Measurements from ENCODE around the gene CARNS1.
A peak's percentile ranks its signal among the peaks of the same experiment; 100 is the strongest.

CARNS1 gene

GRCh38 chr11:67428052-67429001, 12.8 kb downstream of the CARNS1 start, which contains the start of gene RPS6KB2:
Gene RPS6KB2, plus strand, starts transcription at chr11:67428494. Its CDS starts 52 bp downstream, at chr11:67428546.
- DNase-seq (ENCODE audit: low read depth): peak; percentile 98

DNA sequence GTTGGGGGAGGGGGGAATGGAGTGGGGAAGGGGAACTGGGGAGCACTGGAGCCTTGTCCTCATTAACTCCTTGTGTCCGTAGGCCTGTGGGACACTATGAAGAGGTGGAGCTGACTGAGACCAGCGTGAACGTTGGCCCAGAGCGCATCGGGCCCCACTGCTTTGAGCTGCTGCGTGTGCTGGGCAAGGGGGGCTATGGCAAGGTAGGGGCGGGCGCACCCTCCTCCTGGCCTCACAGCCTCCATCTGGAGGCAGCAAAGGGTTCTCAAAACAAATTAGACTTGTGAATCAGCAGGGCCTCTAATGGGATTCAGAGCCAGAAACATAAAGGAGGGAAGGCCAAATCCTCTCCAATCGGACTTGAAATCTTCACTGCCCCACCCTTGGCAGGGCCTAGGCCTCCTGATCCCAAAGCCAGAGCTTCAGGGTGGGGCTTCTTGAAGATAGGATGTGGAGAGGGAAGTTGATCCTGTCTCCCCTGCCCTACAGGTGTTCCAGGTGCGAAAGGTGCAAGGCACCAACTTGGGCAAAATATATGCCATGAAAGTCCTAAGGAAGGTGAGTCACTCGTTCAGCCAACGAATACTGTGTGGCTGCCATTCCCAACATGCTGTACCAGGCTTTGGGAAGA, 13.7 kb downstream of the CARNS1 start:
- DNase-seq (ENCODE audit: low read depth): no peak

DNA sequence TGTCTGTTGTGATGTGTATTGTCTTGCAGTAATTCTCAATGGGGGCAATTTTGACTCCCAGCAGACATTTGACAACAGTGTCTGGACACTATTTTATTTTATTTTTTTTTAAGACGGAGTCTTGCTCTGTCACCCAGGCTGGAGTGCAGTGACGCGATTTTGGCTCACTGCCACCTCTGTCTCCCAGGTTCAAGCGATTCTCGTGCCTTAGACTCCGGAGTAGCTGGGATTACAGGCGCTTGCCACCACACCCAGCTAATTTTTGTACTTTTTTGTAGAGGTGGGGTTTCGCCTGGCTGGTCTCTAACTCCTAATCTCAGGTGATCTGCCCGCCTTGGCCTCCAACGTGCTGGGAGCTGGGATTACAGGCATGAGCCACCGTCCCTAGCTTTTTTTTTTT, 14.2 kb downstream of the CARNS1 start:
- no peak for DNase-seq (ENCODE audit: low read depth)

GRCh38 chr11:67431346-67432249, 16.1 kb downstream of the CARNS1 start:
- DNase-seq (ENCODE audit: low read depth): no peak

- DNase-seq (ENCODE audit: low read depth): no peak
These were observed 17.3 kb downstream of the CARNS1 start for GRCh38 chr11:67432655-67433349.

DNA sequence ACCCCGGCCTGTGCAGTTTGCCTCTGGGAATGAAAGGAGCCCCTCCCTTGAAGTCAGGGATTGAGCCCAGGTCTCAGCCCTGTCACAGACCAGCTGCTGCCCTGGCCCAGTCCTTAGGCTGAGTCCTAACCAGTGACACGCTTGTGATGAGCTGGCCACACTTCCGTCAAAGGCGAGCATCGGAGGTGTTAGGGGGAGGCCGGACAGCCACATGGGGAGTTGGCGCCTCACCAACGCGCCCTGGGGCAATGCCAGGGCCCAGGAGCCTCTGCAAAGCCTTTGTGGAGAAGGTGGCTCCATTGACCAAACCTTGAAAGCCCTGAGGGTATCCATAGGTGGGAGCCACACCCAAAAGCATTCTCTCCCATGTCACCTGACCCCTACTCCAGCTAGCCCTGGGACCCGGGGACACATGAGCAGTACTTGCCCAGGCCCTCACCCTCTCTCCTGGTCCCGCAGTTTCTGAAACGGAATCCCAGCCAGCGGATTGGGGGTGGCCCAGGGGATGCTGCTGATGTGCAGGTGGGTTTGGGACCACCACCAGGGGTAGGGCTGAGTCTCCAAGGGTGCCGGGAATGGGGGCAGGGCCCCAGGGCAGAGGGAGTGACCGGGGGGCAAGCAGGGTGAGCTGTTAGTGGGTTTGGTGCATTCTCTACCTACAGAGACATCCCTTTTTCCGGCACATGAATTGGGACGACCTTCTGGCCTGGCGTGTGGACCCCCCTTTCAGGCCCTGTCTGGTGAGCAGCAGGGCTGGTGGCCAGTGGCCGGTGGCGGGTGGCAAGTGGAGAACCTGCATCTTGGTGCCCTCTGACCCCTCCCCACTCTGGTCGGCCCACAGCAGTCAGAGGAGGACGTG, 18.3 kb downstream of the CARNS1 start:
- no peak for DNase-seq (ENCODE audit: low read depth)

DNA sequence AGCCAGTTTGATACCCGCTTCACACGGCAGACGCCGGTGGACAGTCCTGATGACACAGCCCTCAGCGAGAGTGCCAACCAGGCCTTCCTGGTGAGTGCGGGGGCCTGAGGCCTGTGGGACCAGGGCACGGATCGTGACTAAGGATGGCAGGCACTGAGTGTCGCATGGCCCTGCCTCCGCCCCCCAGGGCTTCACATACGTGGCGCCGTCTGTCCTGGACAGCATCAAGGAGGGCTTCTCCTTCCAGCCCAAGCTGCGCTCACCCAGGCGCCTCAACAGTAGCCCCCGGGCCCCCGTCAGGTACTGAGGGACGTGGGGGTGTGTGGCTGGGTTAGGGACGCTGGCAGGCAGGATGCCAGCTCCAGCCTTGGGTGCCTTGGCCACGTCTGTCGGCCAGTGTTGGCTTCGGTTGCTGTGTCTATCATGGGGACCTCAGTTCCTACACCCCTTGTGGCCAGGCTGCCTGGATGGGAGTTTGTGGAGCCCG, 19.0 kb downstream of the CARNS1 start:
- no peak for DNase-seq (ENCODE audit: low read depth)

- DNase-seq (ENCODE audit: low read depth): no peak
These were observed 19.7 kb downstream of the CARNS1 start for GRCh38 chr11:67435031-67435726.

DNA sequence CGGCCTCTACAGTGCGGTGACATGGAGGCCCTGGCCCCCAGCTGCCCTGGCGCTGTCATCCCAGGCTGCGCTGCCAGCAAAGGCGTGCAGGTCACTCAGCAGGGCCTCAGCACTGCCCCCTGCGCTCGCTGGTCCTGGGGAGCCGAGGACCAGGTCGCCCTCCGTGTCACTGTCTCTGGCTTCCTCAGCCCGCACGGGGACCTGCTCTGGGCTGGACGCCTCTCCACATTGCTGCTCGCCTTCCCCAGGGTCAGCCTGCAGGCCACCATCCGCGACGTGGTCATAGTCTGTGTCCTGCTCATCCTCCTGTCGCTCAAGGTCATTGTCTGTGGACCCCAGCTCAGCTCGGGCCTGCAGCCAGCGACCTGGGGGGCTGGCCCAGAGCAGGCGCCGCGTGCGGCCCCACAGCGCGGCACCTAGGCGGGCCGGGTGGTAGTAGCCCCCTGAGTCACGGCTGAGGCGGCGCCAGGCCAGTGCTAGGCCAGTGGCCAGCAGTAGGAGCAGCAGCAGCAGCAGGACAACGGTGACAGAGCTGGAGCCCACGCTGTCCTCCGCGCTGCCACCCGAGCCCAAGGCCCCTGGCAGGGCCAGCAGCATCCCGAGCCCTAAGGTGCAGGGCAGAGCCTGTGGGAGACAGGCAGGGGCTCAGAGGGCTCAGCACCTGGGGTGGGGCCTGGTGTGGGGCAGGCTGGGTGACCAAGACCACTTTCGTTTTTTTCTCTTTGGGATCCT, 20.4 kb downstream of the CARNS1 start:
- DNase-seq (ENCODE audit: low read depth): no peak

GRCh38 chr11:67436459-67437081, 21.1 kb downstream of the CARNS1 start:
- peak; percentile 58 for DNase-seq (ENCODE audit: low read depth)

- DNase-seq (ENCODE audit: low read depth): peak; percentile 62
These were observed 21.8 kb downstream of the CARNS1 start, which contains the start of gene PTPRCAP for GRCh38 chr11:67437082-67437808. Gene PTPRCAP, minus strand, starts transcription at chr11:67437682. Its CDS starts 63 bp downstream, at chr11:67437619.

GRCh38 chr11:67437809-67438157, 22.3 kb downstream of the CARNS1 start:
- no peak for DNase-seq (ENCODE audit: low read depth)

DNA sequence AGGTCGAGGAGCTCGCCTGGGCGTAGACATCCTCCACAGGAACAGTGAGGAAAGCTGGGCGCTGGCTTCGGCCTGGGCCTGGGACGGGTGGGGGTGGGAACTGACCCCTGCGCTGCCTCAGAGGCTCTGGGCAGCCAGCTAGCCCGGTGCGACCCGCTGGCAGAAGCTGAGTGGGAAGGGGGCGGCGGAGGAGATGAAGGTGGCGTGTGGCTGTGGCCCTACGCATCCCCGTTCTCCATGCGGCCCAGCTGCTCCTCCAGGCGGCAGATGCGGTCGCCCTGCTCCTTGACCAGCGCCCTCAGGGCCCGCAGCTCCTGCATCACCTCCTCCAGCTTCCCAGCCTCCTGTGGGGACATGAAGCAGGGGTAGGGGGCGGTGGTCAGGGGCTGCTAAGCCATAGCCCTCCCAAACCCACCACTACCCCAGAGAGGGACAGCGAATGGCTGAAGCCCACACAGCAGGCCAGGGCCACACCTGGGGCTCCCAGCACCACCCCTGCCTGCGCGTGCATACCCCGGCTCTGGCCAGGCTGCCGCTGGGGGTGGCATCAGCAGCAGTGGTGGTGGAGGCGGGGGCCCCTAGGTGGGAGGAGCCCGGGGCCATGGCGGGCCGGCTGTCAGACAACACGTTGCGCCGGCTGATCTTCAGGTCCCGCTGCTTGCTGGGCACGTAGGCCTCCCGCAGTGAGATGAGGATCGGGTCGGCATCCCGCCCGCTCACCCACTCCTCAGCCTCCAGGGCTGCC, 22.9 kb downstream of the CARNS1 start:
- DNase-seq (ENCODE audit: low read depth): peak; percentile 63

GRCh38 chr11:67439321-67440228, 24.1 kb downstream of the CARNS1 start:
- no peak for DNase-seq (ENCODE audit: low read depth)

- DNase-seq (ENCODE audit: low read depth): no peak
These were observed 25.0 kb downstream of the CARNS1 start for GRCh38 chr11:67440229-67441097.

Data from stimulated activated CD4-positive, alpha-beta T cell treated with anti-CD3 and anti-CD28 coated beads, Interleukin-2, amount 100 ng/mL, for 4 hours (primary cell).